B cell (primary cell): Measurements from ENCODE around the gene PARVB. TPM values are rescaled to one million over a fixed set of nuclear protein-coding genes. Genes with fewer than 3 reads are reported as not detected.

Experiments used
- ATAC-seq: fragments of 200-7000 bp; cut with Tn5 transposase; one replicate; pipeline ENCODE4 v1.10.0; 2021; ENCODE audit warnings: low read depth, mild to moderate bottlenecking, moderate number of reproducible peaks, moderate library complexity
- CTCF ChIA-PET: fragments of 350-600 bp; sonication (Branson Sonifier 250); formaldehyde crosslinking; loops from one replicate; lab custom pipeline; 2021; ENCODE audit warnings: antibody characterized with exemption, inconsistent platforms; lab: Charles Lee
- POLR2A ChIA-PET: fragments of 350-600 bp; sonication (Branson Sonifier 250); formaldehyde crosslinking; loops from one replicate; lab custom pipeline; 2021; ENCODE audit warnings: antibody characterized with exemption; lab: Charles Lee
- DNase-seq: peaks from one replicate; pipeline ENCODE4 v3.0.0; 2013
- H2AFZ ChIP-seq: 2 replicates; pipeline ENCODE4 v1.6.1; 2012; ENCODE audit warnings: mild to moderate bottlenecking, low read depth, low read length; ENCODE audit not compliant: insufficient read depth, poor library complexity, severe bottlenecking
- H3K27ac ChIP-seq, 2 donors: 1 replicate in 1 of 2; 2 replicates in 1 of 2; pipeline ENCODE4 v1.5.1; 2012 to 2013; ENCODE audit warnings: low read length in 2 of 2, mild to moderate bottlenecking in 2 of 2, moderate library complexity in 1 of 2
- H3K27me3 ChIP-seq, 4 experiments: fragments of 200-600 bp in 1 of 4; sonication (generic) in 1 of 4; replicated peaks in 1 of 4; 1 replicate in 2 of 4; 2 replicates in 2 of 4; pipeline versions ENCODE4 v1.6.1 to v1.7.0; 2013 to 2016; ENCODE audit warnings: low read length in 3 of 4, mild to moderate bottlenecking in 2 of 4, mixed read lengths in 1 of 4, moderate library complexity in 1 of 4; ENCODE audit not compliant: insufficient read depth in 4 of 4, control insufficient read depth in 3 of 4; ENCODE audit errors: control extremely low read depth in 1 of 4
- H3K36me3 ChIP-seq, 2 experiments: replicated peaks in 1 of 2; 1 replicate in 1 of 2; 2 replicates in 1 of 2; pipeline versions ENCODE4 v1.6.1 to v1.7.1; 2013; ENCODE audit warnings: low read length in 1 of 2; ENCODE audit not compliant: insufficient read depth in 2 of 2, control insufficient read depth in 1 of 2; ENCODE audit errors: control extremely low read depth in 1 of 2, extremely low read depth in 1 of 2
- H3K4me1 ChIP-seq, 2 donors: fragments of 200-600 bp in 1 of 2; sonication (generic) in 1 of 2; 1 replicate in 1 of 2; 2 replicates in 1 of 2; pipeline versions ENCODE4 v1.5.1 to v1.6.1; 2013 to 2017; ENCODE audit warnings: low read length in 2 of 2; ENCODE audit not compliant: control insufficient read depth in 2 of 2, insufficient read depth in 2 of 2
- H3K4me2 ChIP-seq: replicated peaks from 2 replicates; pipeline ENCODE3; 2012; ENCODE audit warnings: mild to moderate bottlenecking, low read depth, low read length; ENCODE audit not compliant: poor library complexity, severe bottlenecking
- H3K4me3 ChIP-seq, 5 experiments: fragments of 200-600 bp in 1 of 5; sonication (generic) in 1 of 5; 1 replicate in 3 of 5; 2 replicates in 2 of 5; pipeline versions ENCODE4 v1.5.1 to v1.7.0; 2011 to 2016; ENCODE audit warnings: low read length in 4 of 5, mild to moderate bottlenecking in 4 of 5, low read depth in 2 of 5, control low read depth in 1 of 5, moderate library complexity in 1 of 5; ENCODE audit not compliant: insufficient read depth in 1 of 5; ENCODE audit errors: control extremely low read depth in 1 of 5, extremely low read depth in 1 of 5
- H3K79me2 ChIP-seq: fragments of 200-600 bp; sonication (generic); one replicate; pipeline ENCODE4 v1.6.0; 2016; ENCODE audit warnings: low read length; ENCODE audit not compliant: control insufficient read depth, insufficient read depth
- H3K9ac ChIP-seq: fragments of 200-600 bp; sonication (generic); 2 replicates; pipeline ENCODE4 v1.6.1; 2017; ENCODE audit warnings: mild to moderate bottlenecking, low read length, moderate library complexity
- H3K9me3 ChIP-seq, 3 donors: one replicate each; pipeline versions ENCODE4 v1.6.1 to v1.7.1; 2013; ENCODE audit warnings: low read length in 2 of 3; ENCODE audit not compliant: control insufficient read depth in 2 of 3, insufficient read depth in 1 of 3; ENCODE audit errors: control extremely low read depth in 1 of 3
- H4K20me1 ChIP-seq: 2 replicates; pipeline ENCODE4 v1.6.0; 2012; ENCODE audit warnings: mild to moderate bottlenecking, low read length; ENCODE audit not compliant: insufficient read depth, control insufficient read depth, poor library complexity, severe bottlenecking
- H3K27ac Mint-ChIP-seq: one replicate; pipeline ENCODE4 v1.8.0; 2021; ENCODE audit warnings: mixed read lengths
- H3K27me3 Mint-ChIP-seq: one replicate; pipeline ENCODE4 v1.8.0; 2021; ENCODE audit warnings: mixed read lengths
- H3K4me1 Mint-ChIP-seq: one replicate; pipeline ENCODE4 v1.8.0; 2021; ENCODE audit warnings: mixed read lengths
- H3K4me3 Mint-ChIP-seq: one replicate; pipeline ENCODE4 v1.8.0; 2021; ENCODE audit warnings: mixed read lengths
- H3K9me3 Mint-ChIP-seq: one replicate; pipeline ENCODE4 v1.8.0; 2022; ENCODE audit warnings: mixed read lengths; ENCODE audit not compliant: insufficient read depth
- CTCF ChIP-seq: fragments of 200-600 bp; IDR thresholded peaks from one replicate; pipeline ENCODE4 v1.8.0; 2022; ENCODE audit warnings: antibody characterized with exemption, mild to moderate bottlenecking
- EZH2 ChIP-seq: IDR thresholded peaks from 2 replicates; pipeline ENCODE4 v1.6.1; 2012; ENCODE audit warnings: borderline replicate concordance, low read depth, mild to moderate bottlenecking, moderate library complexity, low read length; ENCODE audit not compliant: insufficient read depth, poor library complexity, severe bottlenecking
- WGBS: methylation state at CpG from one replicate; pipeline ENCODE4 v1.1.5; 2013; ENCODE audit warnings: missing lambda C conversion rate; ENCODE audit not compliant: insufficient coverage; 5-methylcytosine and 5-hydroxymethylcytosine counted together
- intact Hi-C: fragments of 100-400 bp; cut with micrococcal nuclease; formaldehyde crosslinking; loops from one replicate; pipeline ENCODE4 v1.10.0; 2022
- polyA plus RNA-seq: library from polyadenylated mRNA; depleted of rRNA; stranded (reverse); fragments of >200 nt; gene quantifications from 2 replicates; pipeline ENCODE4 v1.2.3, GENCODE V29; 2012
- total RNA-seq, 2 donors: library from RNA; stranded (reverse); fragments of 120-200 nt in 1 of 2; gene quantifications; 1 replicate in 1 of 2; 2 replicates in 1 of 2; pipeline versions ENCODE4 v1.2.3 to v1.2.4, GENCODE V29; 2013 to 2022

The PARVB gene
- total and polyA plus RNA-seq, 2 donors (not counting 1 experiment from before 2014, with no cell fraction given): 48.0 to 49.4 TPM

GRCh38 chr22:44131989-44132685 lies 108.0 kb downstream of the PARVB start:
- H3K9me3 ChIP-seq: peaks cover 0 to 12% (median 5%) of the 10 kb centered on the region in 3 donors
- Mint-ChIP-seq H3K4me3 (no peak overlapping the region), H3K4me1 (peaks cover 7% of the 10 kb centered on the region), H3K27me3 (no peaks in the 10 kb centered on the region), H3K27ac (no peak overlapping the region), H3K9me3 (peaks cover 2% of the 10 kb centered on the region)
- no peak overlapping the region for H3K4me2 ChIP-seq
- H4K20me1 ChIP-seq: peaks cover 5% of the 10 kb centered on the region
- ATAC-seq (no peak), DNase-seq (no peak)
- no peak overlapping the region for H2AFZ ChIP-seq
- H3K27ac ChIP-seq: no peak overlapping the region
- no peak overlapping the region for H3K9ac ChIP-seq
- H3K27me3 ChIP-seq: no peaks in the 10 kb centered on the region
- H3K4me1 ChIP-seq: no peaks in the 10 kb centered on the region
- POLR2A ChIA-PET: no interaction called here
- WGBS: 92% methylated on average over 9 of the region's 13 CpGs
- no peak overlapping the region for H3K4me3 ChIP-seq
- intact Hi-C loops: no loop called here
- peaks cover 0 to 61% of the 10 kb centered on the region in 2 experiments for H3K36me3 ChIP-seq
- CTCF ChIA-PET: no interaction called here
- no peaks in the 10 kb centered on the region for H3K79me2 ChIP-seq
- TF ChIP-seq CTCF: no peak
- no peak for TF ChIP-seq EZH2

- Mint-ChIP-seq H3K9me3 (no peaks in the 10 kb centered on the region), H3K27me3 (no peaks in the 10 kb centered on the region), H3K4me3 (no peak overlapping the region), H3K27ac (no peak overlapping the region), H3K4me1 (peaks cover 3% of the 10 kb centered on the region)
- Histone ChIP-seq H3K79me2 (no peaks in the 10 kb centered on the region), H2AFZ (no peak overlapping the region), H3K9ac (no peak overlapping the region), H3K4me2 (no peak overlapping the region), H3K36me3 (peaks cover 0 to 67% of the 10 kb centered on the region in 2 experiments), H3K27me3 (no peaks in the 10 kb centered on the region), H3K9me3 (peaks cover 0 to 18% (median 7%) of the 10 kb centered on the region in 3 donors), H3K27ac (no peak overlapping the region), H4K20me1 (peaks cover 5% of the 10 kb centered on the region), H3K4me3 (no peak overlapping the region), H3K4me1 (no peaks in the 10 kb centered on the region)
- CTCF ChIA-PET: no interaction called here
- intact Hi-C loops: no loop called here
- POLR2A ChIA-PET: no interaction called here
- no peak for TF ChIP-seq CTCF
- TF ChIP-seq EZH2: no peak
- 92% methylated on average over 12 of the region's 12 CpGs for WGBS
- ATAC-seq: no peak
- no peak for DNase-seq
Measured at GRCh38 chr22:44132724-44133123, 108.6 kb downstream of the PARVB start.
